ENCODE measurements around the gene ADAM19.

ADAM19 gene, protein sequence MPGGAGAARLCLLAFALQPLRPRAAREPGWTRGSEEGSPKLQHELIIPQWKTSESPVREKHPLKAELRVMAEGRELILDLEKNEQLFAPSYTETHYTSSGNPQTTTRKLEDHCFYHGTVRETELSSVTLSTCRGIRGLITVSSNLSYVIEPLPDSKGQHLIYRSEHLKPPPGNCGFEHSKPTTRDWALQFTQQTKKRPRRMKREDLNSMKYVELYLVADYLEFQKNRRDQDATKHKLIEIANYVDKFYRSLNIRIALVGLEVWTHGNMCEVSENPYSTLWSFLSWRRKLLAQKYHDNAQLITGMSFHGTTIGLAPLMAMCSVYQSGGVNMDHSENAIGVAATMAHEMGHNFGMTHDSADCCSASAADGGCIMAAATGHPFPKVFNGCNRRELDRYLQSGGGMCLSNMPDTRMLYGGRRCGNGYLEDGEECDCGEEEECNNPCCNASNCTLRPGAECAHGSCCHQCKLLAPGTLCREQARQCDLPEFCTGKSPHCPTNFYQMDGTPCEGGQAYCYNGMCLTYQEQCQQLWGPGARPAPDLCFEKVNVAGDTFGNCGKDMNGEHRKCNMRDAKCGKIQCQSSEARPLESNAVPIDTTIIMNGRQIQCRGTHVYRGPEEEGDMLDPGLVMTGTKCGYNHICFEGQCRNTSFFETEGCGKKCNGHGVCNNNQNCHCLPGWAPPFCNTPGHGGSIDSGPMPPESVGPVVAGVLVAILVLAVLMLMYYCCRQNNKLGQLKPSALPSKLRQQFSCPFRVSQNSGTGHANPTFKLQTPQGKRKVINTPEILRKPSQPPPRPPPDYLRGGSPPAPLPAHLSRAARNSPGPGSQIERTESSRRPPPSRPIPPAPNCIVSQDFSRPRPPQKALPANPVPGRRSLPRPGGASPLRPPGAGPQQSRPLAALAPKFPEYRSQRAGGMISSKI

GRCh38 chr5:157575381-157576020 lies at the start of gene ADAM19:
Gene ADAM19 (minus strand): TSS chr5:157575775. CDS start chr5:157575696, 79 bp downstream.
- peak; percentile 51 for DNase-seq (ENCODE audit: low read depth)

GRCh38 chr5:157624144-157624543 lies 48.6 kb upstream of the ADAM19 start:
- DNase-seq (ENCODE audit: low read depth), result no peak

GRCh38 chr5:157620776-157621175 lies 45.2 kb upstream of the ADAM19 start:
- no peak for DNase-seq (ENCODE audit: low read depth)

DNA sequence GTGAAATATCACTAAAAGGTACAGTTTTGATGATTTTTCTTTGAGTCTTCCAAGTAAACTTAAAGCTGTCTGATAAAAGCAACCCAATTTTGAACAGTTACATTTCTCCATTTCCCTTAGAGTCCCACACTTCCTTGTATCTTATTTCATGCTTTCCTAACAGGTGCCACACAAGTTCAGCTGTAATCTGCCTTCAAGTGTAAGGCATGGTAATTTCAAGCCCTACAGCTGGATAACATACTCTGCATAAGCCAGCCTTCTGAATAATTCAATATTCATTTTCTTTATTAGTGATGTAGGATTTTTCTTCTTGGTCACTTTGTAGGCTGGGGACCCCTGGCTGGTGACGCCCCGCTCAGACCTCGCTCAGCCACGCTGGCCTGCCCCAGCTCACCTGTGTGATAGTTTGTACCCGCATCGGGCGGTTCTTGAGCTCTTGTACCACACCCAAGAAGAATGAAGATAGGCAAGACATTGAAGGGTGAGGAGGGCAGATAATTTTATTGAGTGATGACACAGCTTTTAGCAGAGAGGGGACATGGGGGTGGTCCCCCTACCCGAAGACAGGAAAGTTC lies 42.7 kb upstream of the ADAM19 start:
- no peak for DNase-seq (ENCODE audit: low read depth)

DNA sequence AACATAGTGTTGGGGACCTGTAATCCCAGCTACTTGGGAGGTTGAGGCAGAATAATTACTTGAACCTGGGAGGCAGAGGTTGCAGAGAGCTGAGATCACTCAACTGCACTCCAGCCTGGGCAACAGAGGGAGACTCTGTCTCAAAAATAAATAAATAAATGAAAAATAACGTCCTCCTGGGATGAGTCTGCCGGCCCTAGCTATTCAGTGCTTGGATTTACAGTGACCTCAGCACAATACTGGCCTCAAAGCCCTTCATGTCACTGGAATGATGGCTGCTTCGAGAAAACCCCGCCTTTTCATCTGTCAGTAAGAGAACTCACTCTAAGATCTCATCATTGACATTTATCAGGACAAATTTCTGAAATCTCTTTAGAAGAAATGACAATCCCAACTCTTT lies 41.2 kb upstream of the ADAM19 start:
- no peak for DNase-seq (ENCODE audit: low read depth)

GRCh38 chr5:157613385-157614245 lies 38.0 kb upstream of the ADAM19 start:
- no peak for DNase-seq (ENCODE audit: low read depth)

DNA sequence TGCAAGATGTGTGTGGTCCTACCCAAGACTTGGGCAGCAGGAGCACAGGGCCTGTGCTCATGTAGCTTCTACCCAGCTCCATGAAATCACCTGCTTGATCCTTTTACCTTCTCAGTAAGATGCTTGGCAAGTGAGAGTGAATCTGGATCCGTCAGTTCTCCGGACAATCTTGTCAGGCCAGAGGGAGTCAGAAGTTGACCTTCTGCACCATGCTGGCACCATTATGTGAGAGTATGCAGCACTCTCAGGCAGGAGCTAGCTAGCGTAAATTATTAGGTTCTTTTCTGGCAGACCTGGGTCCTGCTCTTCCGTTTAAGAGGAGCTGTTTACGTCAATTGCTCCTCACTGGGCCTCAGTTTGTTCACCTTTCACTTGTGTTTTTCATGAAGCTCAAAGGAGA lies 37.0 kb upstream of the ADAM19 start:
- DNase-seq (ENCODE audit: low read depth), result no peak

DNA sequence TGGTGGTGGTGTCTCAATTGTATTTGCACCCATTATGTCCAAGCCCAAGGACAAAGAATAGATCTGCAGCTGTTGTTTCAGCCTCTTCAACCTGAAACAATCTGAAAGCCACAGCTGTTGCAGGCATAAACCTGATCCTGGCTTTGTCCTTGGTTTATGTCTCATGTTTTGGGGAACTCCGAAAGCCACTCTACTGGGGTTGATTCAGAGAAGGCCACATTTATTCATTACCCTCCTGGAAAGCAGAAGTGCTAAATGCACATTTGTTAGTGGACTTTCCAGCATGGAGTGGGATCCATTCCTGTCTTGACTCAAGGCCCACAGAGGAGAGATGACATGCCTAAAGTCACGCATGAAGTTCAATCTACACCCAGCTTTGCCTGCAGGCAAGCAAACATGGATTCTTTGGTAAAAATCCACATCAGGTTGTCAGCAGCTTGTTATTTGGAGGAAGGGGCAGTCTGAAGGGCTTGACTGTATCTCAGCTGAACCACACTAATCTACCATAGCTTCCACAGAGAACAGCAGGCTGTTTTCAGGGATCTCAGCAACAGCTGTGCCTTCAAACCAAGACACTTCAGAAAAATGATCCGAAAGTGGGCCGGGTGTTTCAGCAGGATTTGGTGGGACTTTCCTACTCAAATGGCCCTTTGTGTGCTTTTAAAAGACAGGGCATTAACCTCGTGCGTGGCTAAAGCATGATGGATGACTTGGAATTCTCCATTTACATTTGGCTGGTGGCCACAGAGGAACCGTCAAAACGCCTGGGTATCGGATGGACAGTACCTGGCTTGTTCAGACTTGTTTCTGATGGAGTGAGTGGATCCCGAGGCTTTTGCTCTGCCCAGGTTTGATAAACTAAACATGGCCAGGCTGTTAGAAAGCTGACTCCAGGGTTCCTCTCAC lies 36.2 kb upstream of the ADAM19 start:
- DNase-seq (ENCODE audit: low read depth), result no peak

- no peak for DNase-seq (ENCODE audit: low read depth)
Measured at GRCh38 chr5:157610990-157611389, 35.4 kb upstream of the ADAM19 start.

DNA sequence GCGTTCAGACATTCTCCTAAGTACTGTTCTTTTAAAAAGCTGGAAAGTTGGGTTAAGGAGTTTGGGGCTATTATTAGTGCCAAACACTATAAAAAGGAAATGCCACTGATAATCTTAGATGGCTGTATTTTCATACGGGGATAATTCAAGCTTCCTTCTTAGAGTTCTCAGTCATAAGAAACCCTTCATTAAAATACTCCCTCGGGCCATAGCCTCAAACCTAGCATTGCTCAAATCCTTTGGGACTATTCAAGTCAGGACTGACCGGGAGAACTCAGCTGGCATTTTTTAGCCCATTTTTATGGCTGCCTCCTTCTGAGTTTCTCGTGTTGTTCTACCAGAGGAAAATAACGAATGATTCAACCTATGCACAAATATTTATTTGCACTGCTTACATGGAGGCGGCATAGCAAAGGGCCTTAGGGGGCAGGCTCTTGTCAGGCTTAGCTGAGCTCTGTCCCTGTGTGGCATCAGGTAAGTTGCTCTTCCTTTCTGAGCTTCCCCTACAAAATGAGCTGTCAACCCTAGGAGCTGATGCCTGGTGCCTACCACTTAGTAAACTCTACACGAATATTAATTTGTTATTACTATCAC lies 33.5 kb upstream of the ADAM19 start:
- no peak for DNase-seq (ENCODE audit: low read depth)

DNA sequence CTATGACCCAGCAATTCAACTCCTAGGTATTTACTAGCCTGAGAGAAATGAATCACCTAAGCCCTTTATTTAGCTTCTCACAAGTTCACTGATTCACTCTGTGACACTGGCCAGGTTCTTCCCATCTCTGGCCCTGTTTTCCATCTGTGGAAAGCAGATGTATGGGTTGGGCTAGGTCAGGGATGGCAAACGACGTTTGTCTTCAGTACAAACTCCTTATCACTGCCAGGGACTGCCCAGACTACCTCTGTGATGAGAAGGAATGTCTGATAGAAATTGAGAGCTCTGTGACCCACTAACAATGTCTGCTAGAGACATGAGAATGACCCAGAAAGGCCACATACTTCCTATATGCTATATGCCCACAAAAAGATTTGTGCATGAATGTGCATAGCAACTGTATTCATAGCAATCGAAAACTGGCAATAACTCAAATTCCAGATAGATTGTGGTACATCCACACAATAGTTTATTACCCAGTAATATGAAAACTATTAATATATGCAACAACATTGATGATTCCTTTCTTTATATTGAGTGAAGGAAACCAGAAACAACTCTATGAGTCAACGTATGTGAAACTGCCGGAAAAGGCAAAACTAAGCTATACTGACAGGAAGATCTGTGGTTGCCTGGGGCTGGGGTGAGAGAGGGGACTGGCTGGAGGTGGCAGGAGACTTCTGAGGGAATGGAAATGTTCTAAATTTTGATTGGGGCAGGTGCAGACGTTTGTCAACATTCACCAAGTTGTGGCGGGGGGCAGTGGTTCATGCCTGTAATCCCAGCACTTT lies 32.0 kb upstream of the ADAM19 start:
- peak; percentile 59 for DNase-seq (ENCODE audit: low read depth)

GRCh38 chr5:157606046-157606445 lies 30.5 kb upstream of the ADAM19 start:
- no peak for DNase-seq (ENCODE audit: low read depth)

GRCh38 chr5:157603333-157604190 lies 28.0 kb upstream of the ADAM19 start:
- peak; percentile 63 for DNase-seq (ENCODE audit: low read depth)

GRCh38 chr5:157602505-157602904 lies 26.9 kb upstream of the ADAM19 start:
- peak; percentile 50 for DNase-seq (ENCODE audit: low read depth)

DNA sequence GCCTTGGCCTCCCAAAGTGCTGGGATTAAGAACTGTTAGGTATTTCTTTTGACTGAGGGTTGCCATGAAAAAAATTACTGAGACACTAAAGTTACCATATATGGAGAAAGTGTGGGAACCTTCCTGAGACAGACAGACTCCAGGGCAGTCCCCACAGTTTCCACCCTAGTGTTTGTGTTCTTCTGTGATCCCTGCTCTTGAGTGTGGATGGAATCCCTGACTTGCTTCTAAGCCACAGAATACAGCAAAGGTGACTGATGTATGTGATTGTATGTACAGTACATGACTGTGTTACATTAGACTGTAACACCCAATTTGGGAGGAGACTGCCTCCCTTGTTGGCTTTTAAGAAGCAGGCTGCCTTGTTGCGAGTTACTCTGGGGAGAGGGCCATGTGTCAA lies 24.7 kb upstream of the ADAM19 start:
- DNase-seq (ENCODE audit: low read depth), result peak; percentile 36

DNA sequence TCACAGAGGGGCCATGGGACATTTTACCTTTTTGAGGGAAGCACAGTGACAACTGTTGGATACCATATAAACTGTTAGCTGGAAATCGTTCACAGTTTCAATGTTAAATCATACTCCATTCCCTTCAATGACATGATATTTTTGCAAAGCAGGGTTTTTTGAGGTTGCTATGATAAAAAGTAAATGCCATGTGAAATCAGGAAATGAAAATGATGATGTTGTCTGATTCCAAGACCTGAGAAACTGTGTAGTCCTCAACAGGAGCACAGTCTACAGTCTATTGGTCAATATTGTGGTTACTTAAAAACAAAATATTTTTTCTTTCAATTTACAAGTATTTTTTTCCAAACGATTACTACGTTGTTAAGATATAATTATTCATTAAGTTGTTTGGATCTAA lies 24.0 kb upstream of the ADAM19 start:
- DNase-seq (ENCODE audit: low read depth), result no peak

GRCh38 chr5:157598350-157598936 lies 22.9 kb upstream of the ADAM19 start:
- DNase-seq (ENCODE audit: low read depth), result no peak

DNA sequence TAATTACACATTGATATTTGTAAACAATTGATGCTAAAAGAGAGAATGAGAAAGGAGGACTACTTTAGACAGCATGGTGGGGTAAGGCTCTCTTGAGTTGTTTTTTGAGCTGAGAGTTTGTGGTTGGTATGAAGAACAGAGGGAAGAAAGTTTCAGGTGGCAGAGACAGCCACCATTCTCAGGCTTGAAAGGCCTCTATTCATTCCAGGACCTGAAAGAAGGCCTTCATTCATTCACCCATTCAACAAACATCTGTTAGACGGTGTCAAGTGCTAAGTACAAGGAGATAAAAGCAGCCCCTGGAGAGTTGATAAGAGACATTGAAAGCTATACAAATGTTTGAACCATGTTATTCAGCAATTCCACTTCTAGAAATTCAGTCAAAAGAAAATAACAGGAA lies 21.7 kb upstream of the ADAM19 start:
- DNase-seq (ENCODE audit: low read depth), result no peak
